GM19043 (cell line): ENCODE results near the gene SPRY2.

ENCODE experiments used
- ATAC-seq: cut with Tn5 transposase; IDR thresholded peaks from one replicate; pipeline ENCODE4 v1.9.1; 2021; ENCODE audit warnings: low read depth; ENCODE audit not compliant: unreplicated experiment

SPRY2 gene

DNA sequence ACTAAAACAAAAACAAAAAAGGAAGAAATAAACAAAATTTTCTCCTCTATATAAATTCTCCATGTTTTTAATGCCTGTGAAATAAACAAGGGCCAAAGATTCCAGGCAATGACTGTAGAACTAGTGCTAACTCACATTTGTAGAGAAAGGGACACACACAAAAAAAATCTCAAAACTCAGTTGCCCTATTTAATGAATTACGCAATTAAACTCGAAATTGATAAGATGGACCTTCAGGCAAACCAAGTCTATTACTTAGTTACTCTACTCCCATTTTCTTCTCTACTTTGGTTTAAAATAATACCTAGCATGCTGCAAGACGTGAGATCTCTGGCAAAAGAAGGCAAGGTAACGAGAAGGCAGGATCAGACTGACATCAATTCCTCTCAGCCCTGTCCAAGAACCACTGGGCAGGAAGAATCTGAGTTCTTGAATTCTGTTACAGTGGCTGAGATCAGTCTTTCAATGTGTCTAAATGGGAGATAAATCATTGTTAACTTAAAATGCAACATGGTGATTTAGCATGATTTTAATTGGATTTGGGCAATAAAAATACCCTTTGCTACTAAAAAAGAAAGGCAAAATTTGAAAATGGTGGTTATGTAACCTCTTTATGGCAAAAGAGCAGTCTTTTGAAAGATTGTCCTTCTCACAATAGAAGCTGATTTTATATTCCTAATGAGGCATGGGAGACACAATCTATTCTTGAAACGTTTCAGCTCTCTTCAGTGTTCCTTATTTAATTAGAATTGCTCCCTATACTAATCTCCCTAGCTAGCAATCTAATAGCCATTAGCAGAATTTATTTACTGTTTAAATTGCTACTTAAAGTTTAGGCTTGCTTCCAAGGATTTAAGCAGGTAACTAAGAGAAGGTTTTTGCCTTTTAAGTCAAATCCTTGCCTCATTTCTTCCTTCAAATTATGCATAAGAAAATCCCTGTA lies 25.9 kb downstream of the SPRY2 start:
- no peak for ATAC-seq

DNA sequence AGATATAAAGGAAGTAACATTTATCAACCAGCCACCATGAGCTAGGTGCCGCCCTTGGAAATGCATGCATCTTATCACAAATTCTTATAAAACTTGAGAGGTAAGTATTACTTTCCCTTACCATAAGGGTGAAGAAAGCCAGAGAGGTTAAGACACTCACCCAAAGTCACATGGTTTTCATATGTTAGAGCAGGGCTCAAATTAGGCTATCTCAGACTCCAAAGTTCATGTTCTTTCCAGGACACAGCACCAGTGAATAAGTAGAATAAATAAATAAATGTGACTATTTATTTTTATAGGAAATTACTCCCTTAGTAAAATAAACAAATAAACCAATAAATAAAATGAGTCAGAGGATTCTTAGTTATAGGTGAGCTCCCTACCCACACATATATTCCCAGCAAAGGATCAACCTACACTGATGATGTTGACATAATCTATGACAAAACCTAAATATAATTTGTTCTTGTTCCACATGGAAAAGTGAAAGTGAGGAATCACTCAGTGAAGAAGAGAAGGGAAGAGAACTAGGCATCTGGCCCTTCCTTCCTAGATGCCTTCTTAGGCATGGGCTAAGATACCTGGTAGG lies 27.2 kb downstream of the SPRY2 start:
- no peak for ATAC-seq

DNA sequence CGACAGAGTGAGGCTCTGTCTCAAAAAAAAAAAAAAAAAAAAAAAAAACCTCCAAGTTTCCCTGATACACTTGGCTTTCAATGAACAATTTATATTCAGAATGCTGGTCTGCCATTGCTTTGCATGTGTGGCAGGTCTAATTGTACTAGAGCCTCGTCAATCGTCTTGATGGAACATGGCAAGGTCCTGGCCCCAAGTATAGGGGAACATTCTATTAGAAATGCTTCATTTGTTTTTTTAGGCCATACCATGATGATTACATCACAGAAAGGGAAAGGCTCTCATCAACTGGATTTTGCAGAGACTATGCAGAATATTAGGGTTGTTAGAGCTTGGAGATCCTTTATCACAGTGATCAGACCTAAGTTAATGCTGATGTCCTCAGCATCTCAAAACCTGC lies 28.0 kb downstream of the SPRY2 start:
- ATAC-seq, result no peak

DNA sequence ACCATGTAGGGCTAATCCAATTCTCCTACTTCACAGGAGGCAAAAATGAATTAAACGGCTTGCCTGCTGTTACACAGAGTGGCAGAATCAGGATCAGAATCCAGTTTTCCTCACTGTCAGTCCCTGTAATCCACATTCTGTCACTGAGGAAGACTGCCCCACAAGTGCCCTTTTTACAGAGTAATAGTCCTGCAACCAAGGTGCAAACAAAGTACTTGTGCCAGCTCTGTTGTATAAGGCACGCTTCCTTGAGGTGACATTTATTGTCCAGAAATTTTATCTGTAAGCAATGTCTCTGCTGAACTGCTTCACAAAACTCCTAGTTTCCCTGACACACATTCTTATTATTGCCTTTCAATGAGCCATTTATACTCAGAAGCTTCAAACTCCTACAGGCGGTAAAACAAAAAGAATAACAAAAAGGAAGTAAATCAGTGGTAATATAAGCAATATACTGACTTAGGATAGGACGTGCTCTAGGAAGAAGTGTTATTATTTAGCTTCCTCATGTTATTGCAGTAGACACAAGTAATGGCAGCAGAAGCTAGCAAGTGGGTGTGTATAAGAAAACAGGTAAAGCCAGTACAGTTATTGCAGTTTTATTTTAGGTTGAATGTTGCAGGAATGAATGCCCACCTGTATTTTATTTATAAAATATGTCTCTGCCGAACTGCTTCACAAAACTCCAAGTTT lies 28.8 kb downstream of the SPRY2 start:
- no peak for ATAC-seq

DNA sequence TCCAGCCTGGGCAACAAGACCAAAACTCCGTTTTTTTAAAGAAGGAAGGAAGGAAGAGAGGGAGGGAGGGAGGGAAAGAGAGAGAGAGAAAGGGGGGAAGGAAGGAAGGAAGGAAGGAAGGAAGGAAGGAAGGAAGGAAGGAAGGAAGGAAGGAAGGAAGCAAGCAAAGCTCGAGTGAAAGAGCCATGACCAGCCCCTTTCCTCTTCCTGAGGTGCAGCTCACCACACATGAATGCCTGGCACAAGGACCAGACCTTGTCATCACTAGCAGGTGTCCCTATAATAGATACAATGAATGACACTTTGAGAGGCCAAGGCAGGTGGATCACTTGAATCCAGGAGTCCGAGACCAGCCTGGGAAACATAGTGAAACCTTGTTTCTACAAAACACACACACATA lies 31.0 kb downstream of the SPRY2 start:
- no peak for ATAC-seq

DNA sequence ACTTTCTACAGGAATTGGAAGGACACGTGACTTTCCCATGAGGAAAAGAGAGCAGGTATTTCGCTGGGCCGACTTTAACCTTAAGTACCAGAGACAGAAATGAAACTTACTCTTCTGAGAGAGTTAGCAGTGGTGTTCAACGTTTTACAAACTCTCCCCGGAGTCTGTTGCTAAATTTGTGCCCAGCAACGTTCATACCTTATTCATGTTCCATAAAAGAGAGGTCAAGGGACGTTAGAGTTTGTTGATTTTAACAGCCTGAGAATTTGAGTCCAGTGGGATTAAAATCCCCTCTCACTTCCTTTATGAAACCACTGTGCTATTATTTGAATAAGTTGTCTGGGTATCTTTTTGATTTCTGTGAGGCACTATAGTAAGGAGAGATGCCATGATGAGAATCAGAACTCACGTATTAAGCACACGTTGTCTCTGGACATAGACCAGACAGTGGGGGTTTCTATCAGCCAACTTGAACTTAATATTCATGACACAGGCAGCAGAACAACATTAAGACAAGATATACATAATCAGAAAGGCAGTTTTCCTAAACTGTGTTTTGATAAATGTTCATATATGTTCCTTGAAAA lies 33.4 kb downstream of the SPRY2 start:
- ATAC-seq, result no peak

DNA sequence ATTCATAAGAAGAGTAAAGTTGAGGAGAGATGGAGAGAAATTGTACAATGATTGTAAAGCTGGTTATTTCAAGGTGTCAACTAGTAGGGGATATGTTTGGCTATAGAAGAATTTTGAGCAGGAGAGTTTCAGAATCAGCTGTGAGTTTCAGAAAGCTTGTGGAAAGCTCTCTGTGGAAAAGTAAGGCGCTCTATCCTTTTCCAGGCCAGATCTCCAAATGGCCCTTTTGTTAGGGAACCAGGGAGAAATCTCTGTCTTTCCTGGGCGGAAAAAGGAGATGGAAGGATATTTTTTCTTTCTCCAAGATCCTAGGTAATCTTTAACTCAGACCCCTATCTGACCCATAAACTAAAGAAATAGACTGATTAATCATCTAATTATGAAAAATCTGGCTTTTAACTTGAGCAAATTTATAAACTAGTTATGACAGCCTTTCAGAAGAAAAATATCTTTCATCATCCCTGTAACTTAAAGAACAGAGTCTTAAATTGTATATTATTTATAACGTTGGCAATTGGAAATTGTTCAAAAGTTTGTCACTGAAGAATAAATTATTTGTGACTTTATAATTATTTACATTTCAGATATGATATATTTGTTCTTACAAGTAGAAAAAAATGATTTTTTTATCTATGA lies 34.5 kb downstream of the SPRY2 start:
- ATAC-seq, result no peak

DNA sequence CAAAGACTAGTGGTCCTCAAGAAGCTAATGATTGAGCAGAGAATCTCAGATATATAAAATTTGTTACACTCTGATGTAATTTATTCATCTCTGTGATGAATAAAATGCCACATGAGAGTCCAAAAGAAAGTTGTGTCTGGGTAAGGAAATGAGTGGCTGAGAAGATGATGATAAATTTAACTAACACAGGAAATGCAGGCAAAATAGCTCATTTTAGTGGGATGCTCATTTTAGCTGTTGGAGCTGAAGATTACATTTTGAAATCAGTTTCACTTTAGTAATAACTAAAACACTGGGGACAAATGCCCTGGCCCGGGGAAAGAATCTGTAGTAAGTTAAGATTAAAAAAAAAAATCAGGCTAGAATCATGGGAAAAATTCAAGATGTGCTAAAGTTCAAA lies 35.2 kb downstream of the SPRY2 start:
- no peak for ATAC-seq

DNA sequence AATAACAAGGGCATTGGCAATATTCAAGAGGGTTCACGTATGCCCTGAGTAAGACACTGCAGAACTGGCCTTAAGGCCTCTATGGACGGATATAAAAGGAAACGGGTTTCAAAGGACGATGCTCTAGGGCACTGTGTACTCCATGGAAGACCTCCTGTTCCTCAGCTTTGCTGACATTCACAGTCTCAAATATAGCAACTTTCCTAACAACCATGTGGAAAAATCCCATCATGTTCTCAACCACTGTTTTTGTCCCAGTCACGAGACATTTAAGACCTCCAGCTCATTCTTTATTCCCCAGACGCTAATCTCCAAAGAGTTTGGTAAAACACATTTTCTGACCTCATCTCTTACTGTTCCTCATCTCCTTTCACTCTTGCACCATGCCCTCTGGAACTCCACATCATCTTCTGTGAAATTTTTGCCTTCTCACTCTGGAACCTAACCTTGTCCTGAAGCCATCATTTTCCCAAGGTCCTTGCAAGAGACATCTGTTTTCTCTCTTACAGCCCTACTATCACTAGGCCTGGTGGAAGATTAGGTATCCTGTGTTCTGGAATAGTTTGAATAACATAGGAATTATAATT lies 37.6 kb downstream of the SPRY2 start:
- no peak for ATAC-seq

DNA sequence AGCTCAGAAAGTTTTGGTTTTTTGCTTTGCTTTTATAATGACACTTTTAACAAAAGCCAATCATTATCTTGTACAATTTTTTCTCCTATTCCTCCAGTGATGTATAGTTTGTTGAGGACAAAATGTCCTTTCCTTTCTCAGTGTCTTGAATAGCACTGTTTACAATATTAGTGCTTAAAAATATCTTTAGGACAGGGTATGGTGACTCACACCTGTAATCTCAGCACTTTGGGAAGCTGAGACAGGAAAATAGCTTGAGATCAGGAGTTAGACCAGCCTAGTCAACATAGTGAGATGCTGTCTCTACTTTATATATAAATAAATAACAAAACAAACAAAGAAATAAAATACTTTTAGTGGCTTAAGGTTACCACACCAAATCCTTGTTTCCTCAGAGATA lies 41.9 kb downstream of the SPRY2 start:
- no peak for ATAC-seq

DNA sequence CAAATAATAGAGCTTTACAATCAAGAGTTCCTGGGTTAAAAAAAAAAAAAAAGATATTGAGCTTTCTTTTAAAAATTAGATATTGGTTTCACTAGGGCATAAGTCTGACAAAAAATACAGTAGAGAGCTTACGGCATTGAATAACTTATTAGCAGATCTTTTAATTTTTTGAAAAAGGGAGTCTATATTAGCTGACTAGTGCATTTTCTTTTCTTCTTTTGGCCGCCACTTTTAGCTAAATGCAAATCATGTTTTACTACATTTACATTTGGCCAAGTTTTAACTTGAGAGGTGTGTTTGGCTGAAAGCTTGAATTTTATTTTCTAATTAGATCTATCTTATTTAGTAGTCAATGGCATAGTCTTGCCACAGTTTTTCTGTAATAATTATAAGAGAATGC lies 43.4 kb downstream of the SPRY2 start:
- no peak for ATAC-seq

DNA sequence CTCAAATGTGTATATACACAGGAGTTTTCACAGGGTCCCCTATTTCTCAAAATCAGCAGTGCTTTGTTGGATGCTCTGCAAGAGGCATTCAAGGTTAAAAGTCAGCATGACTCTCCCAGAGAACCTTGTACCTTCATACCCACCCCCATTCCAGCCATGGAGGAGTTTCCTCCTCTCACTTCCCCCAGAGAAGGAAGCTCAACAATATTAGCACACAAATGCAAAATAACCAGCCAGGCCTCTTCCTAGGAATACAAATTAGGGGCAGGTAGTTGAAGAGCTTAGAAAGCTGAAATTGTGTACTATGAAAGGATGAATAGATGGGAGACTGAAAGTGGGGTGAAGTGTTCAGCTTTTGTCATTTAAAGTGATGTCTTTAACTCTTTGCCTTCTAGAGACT lies 43.8 kb downstream of the SPRY2 start:
- no peak for ATAC-seq

DNA sequence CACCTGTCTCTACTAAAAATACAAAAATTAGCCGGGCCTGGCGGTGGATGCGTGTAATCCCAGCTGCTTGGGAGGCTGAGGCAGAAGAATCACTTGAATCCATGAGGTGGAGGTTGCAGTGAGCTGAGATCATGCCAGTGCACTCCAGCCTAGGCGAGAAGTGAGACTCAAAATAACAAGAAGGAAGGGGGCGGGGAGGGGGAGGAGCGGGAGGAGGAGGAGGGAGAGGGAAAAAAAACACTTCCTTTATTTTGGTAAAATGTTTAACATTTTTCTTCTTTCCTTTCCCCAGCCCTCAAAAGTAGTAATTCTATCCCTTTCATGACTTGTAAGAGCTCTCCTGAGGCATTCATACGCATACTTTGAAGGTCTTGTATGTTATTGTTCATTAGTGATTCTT lies 44.3 kb downstream of the SPRY2 start:
- no peak for ATAC-seq

DNA sequence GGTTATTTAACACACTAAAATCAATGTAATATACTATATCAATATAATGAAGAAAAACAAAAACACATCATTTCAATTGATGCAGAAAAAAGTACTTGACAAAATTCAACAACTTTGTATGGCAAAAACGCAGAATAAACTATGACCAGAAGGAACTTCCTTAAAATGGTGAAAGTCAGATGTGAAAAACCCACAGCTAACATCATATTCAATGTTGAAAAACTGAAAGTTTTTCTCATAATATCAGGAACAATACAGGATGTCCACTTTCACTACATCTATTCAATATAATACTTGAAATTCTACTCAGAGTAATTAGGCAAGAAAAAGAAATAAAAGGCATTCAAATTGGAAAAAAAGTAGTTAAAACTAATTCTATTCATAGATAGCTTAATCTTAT lies 50.3 kb downstream of the SPRY2 start:
- ATAC-seq, result no peak
